Hematopoietic multipotent progenitor cell treated with erythropoietin and hydrocortisone succinate and interleukin-3 and kit ligand, for 17 days (in vitro differentiated cells): ENCODE measurements around the gene PPP1R1B.

Experiments
- DNase-seq: peaks from one replicate; pipeline ENCODE4 v3.0.0-alpha.2; 2015; ENCODE audit warnings: low spot score

PPP1R1B gene

GRCh38 chr17:39600288-39600996 lies 26.3 kb upstream of the PPP1R1B start:
- no peak for DNase-seq

GRCh38 chr17:39600997-39601597 lies 25.7 kb upstream of the PPP1R1B start:
- DNase-seq, result no peak

GRCh38 chr17:39601758-39602532 lies 24.8 kb upstream of the PPP1R1B start:
- no peak for DNase-seq

- DNase-seq, result no peak
These were observed 24.0 kb upstream of the PPP1R1B start for GRCh38 chr17:39602533-39603303.

GRCh38 chr17:39603304-39604016 lies 23.3 kb upstream of the PPP1R1B start:
- no peak for DNase-seq

GRCh38 chr17:39604911-39605491 lies 21.8 kb upstream of the PPP1R1B start:
- DNase-seq, result no peak

GRCh38 chr17:39605492-39606433 lies 21.0 kb upstream of the PPP1R1B start:
- DNase-seq, result no peak

- no peak for DNase-seq
These were observed 20.2 kb upstream of the PPP1R1B start for GRCh38 chr17:39606434-39607056.

- DNase-seq, result no peak
These were observed 19.5 kb upstream of the PPP1R1B start for GRCh38 chr17:39607057-39607850.

GRCh38 chr17:39607851-39608130 lies 19.0 kb upstream of the PPP1R1B start, which contains the start of gene NEUROD2:
Gene NEUROD2 (minus strand): TSS chr17:39607920. CDS start chr17:39606599, 1,321 bp downstream.
- DNase-seq, result no peak

GRCh38 chr17:39608142-39608981 lies 18.4 kb upstream of the PPP1R1B start:
- DNase-seq, result no peak

- no peak for DNase-seq
These were observed 17.2 kb upstream of the PPP1R1B start for GRCh38 chr17:39609416-39610025.

- DNase-seq, result no peak
These were observed 15.2 kb upstream of the PPP1R1B start for GRCh38 chr17:39611401-39612112.

- no peak for DNase-seq
These were observed 14.4 kb upstream of the PPP1R1B start for GRCh38 chr17:39612291-39612894.

GRCh38 chr17:39612935-39613464 lies 13.8 kb upstream of the PPP1R1B start:
- no peak for DNase-seq

- no peak for DNase-seq
These were observed 12.1 kb upstream of the PPP1R1B start for GRCh38 chr17:39614545-39615157.
